ENCODE measurements around the gene BEST1. TPM values are rescaled to one million over a fixed set of nuclear protein-coding genes. Genes with fewer than 3 reads are reported as not detected.
A peak's percentile ranks its signal among the peaks of the same experiment; 100 is the strongest.

The BEST1 gene
- total and polyA plus RNA-seq, 2 of the 13 experiments (the other 11 are each of a cell fraction or from before 2014, with no cell fraction given) = 0.09 to 0.65 TPM

DNA sequence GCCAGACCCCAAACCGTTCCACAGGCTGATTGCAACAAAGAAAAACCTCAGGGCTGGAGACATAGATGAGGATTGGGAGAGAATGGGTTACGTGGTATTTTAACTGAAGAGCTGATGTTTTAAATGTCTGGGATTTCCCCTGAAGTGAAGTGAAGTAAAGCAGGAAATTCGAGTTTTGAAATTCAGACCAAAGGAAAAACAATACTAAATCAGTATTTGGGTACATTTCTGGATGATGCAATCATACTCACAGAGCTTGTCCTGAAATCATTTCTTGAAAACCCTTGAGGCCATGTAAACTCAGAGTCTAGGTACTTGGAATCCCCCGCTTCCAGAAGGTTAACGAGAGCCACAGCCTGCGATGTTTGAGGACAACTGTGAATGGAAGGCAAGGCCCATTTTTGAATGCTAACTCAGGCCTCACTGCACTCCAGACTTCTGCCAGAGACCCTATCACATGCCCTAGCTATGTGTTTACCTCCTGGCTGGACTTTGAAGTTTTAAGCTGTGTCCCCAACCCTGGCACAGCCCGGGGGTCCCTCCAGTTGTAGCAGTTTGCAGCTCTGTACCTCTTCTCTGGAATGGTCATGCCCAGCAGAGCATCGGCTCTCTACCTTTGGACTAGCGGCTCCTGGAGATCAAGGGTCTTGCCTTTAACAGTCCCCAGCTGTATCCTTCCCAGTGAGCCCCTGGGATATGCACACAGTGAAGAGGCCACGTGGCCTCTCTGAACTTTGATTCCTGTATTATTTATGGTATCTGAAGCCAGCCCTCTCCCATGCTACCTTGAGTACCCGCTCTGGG is 22.7 kb downstream of the BEST1 start (continued):
- TF ChIP-seq, protein P1, sequence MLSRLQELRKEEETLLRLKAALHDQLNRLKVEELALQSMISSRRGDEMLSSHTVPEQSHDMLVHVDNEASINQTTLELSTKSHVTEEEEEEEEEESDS (CRISPR knock-in tag; IDR thresholded peaks at IDR 0.05; ENCODE audit: borderline replicate concordance) = no peak
- TF ChIP-seq, protein P2, sequence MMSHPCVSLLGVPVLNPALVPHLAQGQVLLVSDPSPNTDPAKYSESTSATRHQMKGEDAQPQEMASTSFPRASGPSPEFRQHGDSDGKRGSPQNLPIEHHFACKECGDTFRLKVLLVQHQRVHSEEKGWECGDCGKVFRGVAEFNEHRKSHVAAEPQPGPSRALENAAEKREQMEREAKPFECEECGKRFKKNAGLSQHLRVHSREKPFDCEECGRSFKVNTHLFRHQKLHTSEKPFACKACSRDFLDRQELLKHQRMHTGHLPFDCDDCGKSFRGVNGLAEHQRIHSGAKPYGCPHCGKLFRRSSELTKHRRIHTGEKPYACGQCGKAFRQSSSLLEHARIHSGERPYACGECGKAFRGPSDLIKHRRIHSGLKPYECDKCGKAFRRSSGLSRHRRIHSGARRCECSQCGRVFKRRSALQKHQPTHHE (CRISPR knock-in tag; IDR thresholded peaks at IDR 0.05; ENCODE audit: borderline replicate concordance) = peak; percentile 66; the same call in 1 of the 2 replicates
- TF ChIP-seq MXI1 (IDR thresholded peaks at IDR 0.05; ENCODE audit: borderline replicate concordance, low read depth, low read length) (peak; percentile 91; the same call in 2 of the 3 replicates), SP1 (IDR thresholded peaks at IDR 0.05) (no peak), SP1 (CRISPR knock-in tag; IDR thresholded peaks at IDR 0.05) (peak; percentile 11; the same call in 1 of the 2 replicates), ZNF20 (CRISPR knock-in tag; IDR thresholded peaks at IDR 0.05) (no peak), STAT5B (CRISPR knock-in tag; IDR thresholded peaks at IDR 0.05) (no peak; the same call in 1 of the 2 replicates), PHF8 (CRISPR knock-in tag; IDR thresholded peaks at IDR 0.05) (peak; percentile 9; the same call in 1 of the 2 replicates), SP5 (CRISPR knock-in tag; IDR thresholded peaks at IDR 0.05; ENCODE audit: borderline replicate concordance, low read depth) (no peak; the same call in 1 of the 2 replicates), ARHGAP35 (CRISPR knock-in tag; IDR thresholded peaks at IDR 0.05; ENCODE audit: borderline replicate concordance) (0 out of 2 replicates have a peak, but pooled peaks have one; percentile 7), PHF5A (CRISPR knock-in tag; IDR thresholded peaks at IDR 0.05; ENCODE audit: low read depth, unreplicated experiment) (peak; percentile 24), ZMYM3 (CRISPR knock-in tag; IDR thresholded peaks at IDR 0.05) (no peak), ATM (IDR thresholded peaks at IDR 0.05; ENCODE audit: borderline replicate concordance) (no peak), ZNF230 (CRISPR knock-in tag; IDR thresholded peaks at IDR 0.05) (no peak), ZSCAN30 (CRISPR knock-in tag; IDR thresholded peaks at IDR 0.05) (no peak), ZZZ3 (CRISPR knock-in tag; IDR thresholded peaks at IDR 0.05; ENCODE audit: borderline replicate concordance) (no peak), HNRNPLL (IDR thresholded peaks at IDR 0.05; ENCODE audit: low read depth, low read length, poor library complexity, severe bottlenecking) (no peak)
- TF ChIP-seq, protein P3, sequence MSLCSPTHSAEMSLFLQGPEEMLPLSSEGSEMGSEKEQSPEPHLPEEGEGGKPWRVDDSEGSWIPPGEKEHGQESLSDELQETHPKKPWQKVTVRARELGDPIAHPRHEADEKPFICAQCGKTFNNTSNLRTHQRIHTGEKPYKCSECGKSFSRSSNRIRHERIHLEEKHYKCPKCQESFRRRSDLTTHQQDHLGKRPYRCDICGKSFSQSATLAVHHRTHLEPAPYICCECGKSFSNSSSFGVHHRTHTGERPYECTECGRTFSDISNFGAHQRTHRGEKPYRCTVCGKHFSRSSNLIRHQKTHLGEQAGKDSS (CRISPR knock-in tag; IDR thresholded peaks at IDR 0.05; ENCODE audit: borderline replicate concordance, low read depth) = 0 out of 2 replicates have a peak, but pooled peaks have one; percentile 20
- TF ChIP-seq, protein P4, sequence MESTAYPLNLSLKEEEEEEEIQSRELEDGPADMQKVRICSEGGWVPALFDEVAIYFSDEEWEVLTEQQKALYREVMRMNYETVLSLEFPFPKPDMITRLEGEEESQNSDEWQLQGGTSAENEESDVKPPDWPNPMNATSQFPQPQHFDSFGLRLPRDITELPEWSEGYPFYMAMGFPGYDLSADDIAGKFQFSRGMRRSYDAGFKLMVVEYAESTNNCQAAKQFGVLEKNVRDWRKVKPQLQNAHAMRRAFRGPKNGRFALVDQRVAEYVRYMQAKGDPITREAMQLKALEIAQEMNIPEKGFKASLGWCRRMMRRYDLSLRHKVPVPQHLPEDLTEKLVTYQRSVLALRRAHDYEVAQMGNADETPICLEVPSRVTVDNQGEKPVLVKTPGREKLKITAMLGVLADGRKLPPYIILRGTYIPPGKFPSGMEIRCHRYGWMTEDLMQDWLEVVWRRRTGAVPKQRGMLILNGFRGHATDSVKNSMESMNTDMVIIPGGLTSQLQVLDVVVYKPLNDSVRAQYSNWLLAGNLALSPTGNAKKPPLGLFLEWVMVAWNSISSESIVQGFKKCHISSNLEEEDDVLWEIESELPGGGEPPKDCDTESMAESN (CRISPR knock-in tag; conservative IDR thresholded peaks at IDR 0.05) = no peak; the same call in 1 of the 2 replicates
- TF ChIP-seq, protein P5, sequence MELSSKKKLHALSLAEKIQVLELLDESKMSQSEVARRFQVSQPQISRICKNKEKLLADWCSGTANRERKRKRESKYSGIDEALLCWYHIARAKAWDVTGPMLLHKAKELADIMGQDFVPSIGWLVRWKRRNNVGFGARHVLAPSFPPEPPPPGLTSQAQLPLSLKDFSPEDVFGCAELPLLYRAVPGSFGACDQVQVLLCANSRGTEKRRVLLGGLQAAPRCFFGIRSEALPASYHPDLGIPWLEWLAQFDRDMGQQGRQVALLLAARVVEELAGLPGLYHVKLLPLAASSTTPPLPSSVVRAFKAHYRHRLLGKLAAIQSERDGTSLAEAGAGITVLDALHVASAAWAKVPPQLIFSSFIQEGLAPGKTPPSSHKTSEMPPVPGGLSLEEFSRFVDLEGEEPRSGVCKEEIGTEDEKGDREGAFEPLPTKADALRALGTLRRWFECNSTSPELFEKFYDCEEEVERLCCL (CRISPR knock-in tag; IDR thresholded peaks at IDR 0.05; ENCODE audit: borderline replicate concordance) = no peak
- TF ChIP-seq, protein P6, sequence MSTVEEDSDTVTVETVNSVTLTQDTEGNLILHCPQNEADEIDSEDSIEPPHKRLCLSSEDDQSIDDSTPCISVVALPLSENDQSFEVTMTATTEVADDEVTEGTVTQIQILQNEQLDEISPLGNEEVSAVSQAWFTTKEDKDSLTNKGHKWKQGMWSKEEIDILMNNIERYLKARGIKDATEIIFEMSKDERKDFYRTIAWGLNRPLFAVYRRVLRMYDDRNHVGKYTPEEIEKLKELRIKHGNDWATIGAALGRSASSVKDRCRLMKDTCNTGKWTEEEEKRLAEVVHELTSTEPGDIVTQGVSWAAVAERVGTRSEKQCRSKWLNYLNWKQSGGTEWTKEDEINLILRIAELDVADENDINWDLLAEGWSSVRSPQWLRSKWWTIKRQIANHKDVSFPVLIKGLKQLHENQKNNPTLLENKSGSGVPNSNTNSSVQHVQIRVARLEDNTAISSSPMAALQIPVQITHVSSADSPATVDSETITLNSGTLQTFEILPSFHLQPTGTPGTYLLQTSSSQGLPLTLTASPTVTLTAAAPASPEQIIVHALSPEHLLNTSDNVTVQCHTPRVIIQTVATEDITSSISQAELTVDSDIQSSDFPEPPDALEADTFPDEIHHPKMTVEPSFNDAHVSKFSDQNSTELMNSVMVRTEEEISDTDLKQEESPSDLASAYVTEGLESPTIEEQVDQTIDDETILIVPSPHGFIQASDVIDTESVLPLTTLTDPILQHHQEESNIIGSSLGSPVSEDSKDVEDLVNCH (CRISPR knock-in tag; IDR thresholded peaks at IDR 0.05) = no peak
